ENCODE data around the gene CTAG1B.

Gene CTAG1B

DNA sequence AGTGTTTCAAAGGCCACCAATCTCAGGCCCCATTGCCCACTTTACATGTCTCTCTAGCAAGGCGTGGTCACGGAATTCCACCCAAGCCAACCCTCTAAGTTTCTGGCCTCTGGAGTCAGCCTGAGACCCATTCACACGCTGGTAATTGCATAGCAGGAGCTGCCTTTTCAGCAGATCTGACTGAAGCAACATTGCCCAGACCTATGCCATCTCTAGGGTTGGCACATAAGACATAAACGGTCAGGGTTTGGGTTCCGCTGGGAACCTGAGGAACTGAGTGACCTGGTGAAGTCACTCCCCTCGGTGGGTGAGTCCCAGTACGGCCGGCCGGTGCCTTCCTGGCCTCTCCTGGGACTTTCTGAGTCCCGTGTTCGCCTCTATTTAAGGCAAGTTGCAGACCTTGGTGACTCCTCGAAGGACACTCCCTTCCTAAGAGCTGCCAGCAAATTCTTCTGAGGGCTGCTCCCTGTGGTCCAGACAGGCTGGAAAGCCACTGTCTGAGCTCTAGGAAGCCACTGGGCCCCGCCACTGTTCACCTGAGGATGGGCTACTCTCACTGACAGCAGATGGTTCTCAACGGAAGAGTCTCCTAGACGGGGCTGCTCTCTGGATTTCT, 18.2 kb downstream of the CTAG1B start:
- POLR2A ChIA-PET: no interaction called here
- no peak for TF ChIP-seq CTCF (IDR thresholded peaks at IDR 0.05; ENCODE audit: insufficient read depth, low read length, missing control alignments)
- CTCF ChIA-PET: interaction anchor here (1.2 kb wide), 1 partner anchor 198 kb away, joined by 3 read pairs; no protein-coding TSS in a partner anchor
- no peak for DNase-seq (ENCODE audit: low read depth, low spot score)
- H3K4me3 ChIP-seq (ENCODE audit: low read depth, low read length): no peak overlapping the region

DNA sequence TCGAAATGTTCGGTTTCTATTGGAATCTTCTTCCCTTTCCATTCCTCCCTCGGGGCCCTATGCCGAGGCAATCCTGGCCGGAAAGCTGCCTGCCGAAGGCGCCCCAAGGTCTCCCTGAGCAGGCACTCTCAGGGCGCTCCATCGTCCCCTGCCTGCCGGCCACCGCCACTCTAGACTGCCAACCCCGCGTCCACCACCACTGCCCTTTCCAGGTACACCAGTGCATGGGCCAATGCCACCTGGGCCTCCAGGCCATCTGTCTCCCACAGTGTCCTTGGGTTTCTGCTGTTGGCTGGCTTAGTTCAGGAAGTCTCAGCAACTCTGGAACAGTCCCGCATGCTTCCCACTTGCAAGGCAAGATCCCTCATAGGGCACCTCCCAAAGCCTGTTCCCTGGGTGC, 19.6 kb downstream of the CTAG1B start:
- ChIA-PET CTCF (interaction anchor here (1.1 kb wide), 1 partner anchor 12 kb away, joined by 3 read pairs; no protein-coding TSS in a partner anchor), POLR2A (no interaction called here)
- H3K4me3 ChIP-seq (ENCODE audit: low read depth, low read length): no peak overlapping the region
- no peak for TF ChIP-seq CTCF (IDR thresholded peaks at IDR 0.05; ENCODE audit: insufficient read depth, low read length, missing control alignments)
- DNase-seq (ENCODE audit: low read depth, low spot score): no peak

DNA sequence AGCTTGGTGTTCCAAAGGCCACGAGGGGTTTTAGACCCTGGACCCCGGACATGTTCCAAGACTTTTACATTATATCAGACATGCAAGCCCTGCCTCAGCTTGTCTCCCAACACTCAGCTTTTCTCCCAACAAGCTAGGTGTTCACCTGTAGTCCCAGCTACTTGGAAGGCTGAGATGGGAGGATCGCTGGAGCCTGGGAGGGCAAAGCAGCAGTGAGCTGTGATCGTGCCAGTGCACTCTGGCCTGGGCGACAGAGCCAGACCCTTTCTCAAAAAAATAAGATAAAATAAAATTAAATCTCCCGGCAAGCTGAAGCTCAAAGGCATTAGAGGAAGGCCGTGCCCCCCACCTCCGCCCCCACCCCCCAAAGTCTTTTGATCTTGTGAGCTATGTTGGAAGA, 20.4 kb downstream of the CTAG1B start:
- no peak for TF ChIP-seq CTCF (IDR thresholded peaks at IDR 0.05; ENCODE audit: insufficient read depth, low read length, missing control alignments)
- no peak for DNase-seq (ENCODE audit: low read depth, low spot score)
- no peak overlapping the region for H3K4me3 ChIP-seq (ENCODE audit: low read depth, low read length)
- CTCF ChIA-PET: interaction anchor here (1.1 kb wide), 1 partner anchor 13 kb away, joined by 3 read pairs; no protein-coding TSS in a partner anchor
- POLR2A ChIA-PET: no interaction called here

DNA sequence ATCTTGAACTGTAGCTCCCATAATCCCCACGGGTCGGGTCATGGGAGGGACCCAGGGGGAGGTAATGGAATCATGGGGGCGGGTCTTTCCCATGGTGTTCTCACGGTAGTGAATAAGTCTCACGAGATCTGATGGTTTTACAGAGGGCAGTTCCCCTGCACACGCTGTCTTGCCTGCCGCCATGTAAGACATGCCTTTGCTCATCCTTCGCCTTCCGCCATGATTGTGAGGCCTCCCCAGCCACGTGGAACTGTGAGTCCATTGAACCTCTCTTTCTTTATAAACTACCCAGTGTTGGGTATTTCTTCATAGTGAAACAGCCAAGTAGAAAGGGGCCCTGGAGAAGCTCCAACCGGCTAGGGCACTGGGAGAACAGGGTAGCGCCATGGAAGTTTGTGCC, 21.9 kb downstream of the CTAG1B start:
- no peak for TF ChIP-seq CTCF (IDR thresholded peaks at IDR 0.05; ENCODE audit: insufficient read depth, low read length, missing control alignments)
- CTCF ChIA-PET: no interaction called here
- DNase-seq (ENCODE audit: low read depth, low spot score): no peak
- POLR2A ChIA-PET: no interaction called here
- no peak overlapping the region for H3K4me3 ChIP-seq (ENCODE audit: low read depth, low read length)

DNA sequence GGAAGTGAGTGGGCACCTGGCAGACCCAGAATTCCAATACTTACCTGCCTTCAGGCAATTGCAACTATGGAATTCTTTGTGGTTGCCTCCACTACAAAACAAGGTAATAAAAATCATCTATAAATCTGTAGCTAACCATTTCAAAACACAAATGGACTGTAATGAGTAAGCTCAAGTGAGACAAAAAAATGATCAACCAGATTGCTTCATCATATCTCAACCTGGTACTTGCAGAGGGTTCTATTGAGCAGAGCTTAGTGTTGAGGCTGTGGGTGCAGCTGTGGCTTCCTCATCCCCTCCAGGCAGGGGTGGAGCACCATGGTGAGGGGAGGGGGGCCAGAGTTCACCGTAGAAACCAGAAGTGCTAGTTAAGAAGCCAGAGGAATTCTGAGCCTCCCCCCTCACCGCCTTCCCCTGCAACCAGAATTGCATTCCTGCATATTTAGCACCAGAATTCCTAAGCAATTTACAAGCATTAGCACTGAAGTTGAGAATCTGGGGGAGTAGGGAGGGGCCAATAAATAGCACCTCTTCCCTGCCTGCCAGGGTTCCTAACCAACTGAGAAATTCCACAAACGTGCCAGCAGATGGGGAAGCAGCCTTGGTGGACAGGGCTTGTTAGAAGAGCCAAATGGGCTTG, 22.7 kb downstream of the CTAG1B start:
- no peak overlapping the region for H3K4me3 ChIP-seq (ENCODE audit: low read depth, low read length)
- POLR2A ChIA-PET: no interaction called here
- DNase-seq (ENCODE audit: low read depth, low spot score): no peak
- no peak for TF ChIP-seq CTCF (IDR thresholded peaks at IDR 0.05; ENCODE audit: insufficient read depth, low read length, missing control alignments)
- CTCF ChIA-PET: interaction anchor here (1.7 kb wide), 1 partner anchor 15 kb away, joined by 6 read pairs; no protein-coding TSS in a partner anchor

GRCh38 chrX:154595559-154596249, 23.4 kb downstream of the CTAG1B start:
- CTCF ChIA-PET: interaction anchor here (1.7 kb wide), 1 partner anchor 16 kb away, joined by 6 read pairs; no protein-coding TSS in a partner anchor
- POLR2A ChIA-PET: no interaction called here
- DNase-seq (ENCODE audit: low read depth, low spot score): no peak

More at GRCh38 chrX:154595559-154596249, 23.4 kb downstream of the CTAG1B start:
- TF ChIP-seq CTCF (IDR thresholded peaks at IDR 0.05; ENCODE audit: insufficient read depth, low read length, missing control alignments): no peak
- no peak overlapping the region for H3K4me3 ChIP-seq (ENCODE audit: low read depth, low read length)
